ENCODE measurements around the gene BCL11B. TPM values are rescaled to one million over a fixed set of nuclear protein-coding genes. Genes with fewer than 3 reads are reported as not detected.

Gene BCL11B
- total RNA-seq, 1 donor from 2014 or later = 0.16 TPM

DNA sequence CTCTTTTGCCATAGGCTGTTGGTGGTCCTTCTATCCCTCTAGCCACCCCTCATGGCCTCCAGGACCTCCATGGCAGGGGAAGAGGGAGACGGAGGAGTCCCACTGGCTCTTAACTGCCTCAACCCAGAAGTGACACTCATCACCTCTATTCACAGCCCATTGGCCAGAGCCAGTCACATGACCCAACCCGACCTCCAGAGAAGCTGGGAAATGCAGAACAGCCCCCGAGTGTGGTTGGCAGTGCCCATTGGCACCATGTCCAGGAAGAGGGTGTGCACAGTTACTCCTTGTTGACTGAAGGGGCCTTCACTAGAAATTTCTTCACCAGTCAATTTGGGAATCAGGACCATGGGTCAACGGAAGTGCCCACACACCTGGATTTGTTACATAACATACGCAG lies 17.0 kb upstream of the BCL11B start:
- DNase-seq (ENCODE audit: low spot score) = no peak
- intact Hi-C loops (cut with DNase I) = no loop called here

DNA sequence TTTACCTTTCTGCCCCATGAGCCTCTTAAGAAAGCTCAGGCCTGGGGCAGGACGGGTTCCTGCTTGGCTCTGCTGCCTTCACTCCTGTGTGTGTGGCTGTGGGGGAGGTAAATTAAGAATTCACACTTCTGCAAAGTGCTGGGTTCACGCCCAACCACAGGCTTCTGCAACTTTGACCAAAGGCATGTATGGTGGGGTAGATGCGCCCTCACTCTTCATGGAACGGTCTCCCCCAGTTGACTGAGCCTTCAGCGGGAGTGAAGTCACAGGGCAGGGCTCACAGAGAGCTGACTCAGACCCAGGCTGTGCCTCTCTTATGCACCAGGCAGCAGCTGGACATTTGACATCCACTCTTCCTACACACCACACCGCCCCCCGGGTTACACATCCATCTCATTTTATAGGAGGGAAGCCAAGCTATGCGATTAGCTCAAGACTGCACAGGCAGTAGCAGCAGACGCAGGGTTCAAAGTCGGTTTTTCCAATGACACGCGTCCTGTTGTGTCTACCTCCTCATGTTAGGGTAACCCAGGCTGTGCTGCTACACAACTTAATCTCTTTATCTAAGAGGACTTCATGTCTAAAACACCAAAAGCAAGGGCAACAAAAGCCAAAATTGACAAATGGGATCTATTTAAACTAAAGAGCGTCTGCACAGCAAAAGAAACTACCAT lies 15.4 kb upstream of the BCL11B start:
- intact Hi-C loops (cut with DNase I) = no loop called here
- no peak for DNase-seq (ENCODE audit: low spot score)

DNA sequence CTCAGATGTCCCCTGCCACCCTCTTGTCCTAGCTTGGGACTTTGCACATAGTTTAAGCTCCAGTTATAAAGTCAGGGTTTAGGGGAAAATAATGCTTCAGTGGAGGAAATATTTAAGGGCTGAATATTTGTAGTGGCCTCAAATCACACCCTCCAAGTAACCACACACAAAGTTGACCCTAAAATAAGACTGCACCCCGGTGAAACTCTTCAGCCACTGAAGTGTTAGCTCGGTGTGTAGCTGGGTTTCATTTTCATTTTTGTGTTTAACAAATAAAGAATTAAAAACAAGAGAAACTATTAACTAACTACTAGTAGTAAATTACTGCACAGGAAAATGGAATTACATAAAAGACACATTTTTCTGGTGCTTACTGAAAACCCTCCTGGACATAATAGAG lies 14.8 kb upstream of the BCL11B start:
- no peak for DNase-seq (ENCODE audit: low spot score)
- intact Hi-C loops (cut with DNase I) = no loop called here

DNA sequence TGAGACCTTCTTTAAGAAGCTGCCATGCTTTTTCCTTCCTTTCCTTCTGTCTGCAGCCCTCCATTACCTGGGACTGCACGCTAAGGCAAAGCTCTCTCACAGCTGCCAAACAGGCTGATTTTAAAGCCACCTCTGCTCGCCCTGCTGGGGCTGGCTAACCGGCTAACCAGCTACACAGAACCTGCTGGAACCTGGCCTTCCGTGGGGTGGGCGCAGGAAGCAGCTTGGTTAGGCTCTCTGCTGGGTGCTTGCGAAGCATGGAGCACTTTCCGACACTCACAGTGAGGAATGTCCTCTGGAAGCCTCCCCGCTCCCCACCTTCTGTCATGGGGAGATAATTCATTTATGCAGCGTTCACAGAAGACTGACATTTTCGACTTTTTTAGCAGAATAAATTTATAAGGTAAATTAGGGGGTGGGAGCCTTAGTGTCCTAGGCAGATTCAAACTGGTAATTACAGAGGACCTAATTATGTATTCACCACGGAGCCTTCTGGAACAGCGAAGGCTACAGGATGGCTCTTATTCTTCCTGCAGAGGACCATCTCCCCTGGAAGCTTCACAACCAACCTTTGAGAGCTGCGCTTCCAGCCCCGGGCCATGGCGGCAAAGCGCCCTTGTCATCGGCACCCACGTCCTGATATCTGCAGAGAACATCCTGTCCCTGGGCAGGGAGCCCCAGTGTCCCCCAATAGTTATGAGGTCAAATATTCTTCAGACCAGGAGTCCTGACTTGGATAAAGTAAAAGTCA lies 12.4 kb upstream of the BCL11B start:
- intact Hi-C loops (cut with DNase I) = no loop called here
- DNase-seq (ENCODE audit: low spot score) = no peak

DNA sequence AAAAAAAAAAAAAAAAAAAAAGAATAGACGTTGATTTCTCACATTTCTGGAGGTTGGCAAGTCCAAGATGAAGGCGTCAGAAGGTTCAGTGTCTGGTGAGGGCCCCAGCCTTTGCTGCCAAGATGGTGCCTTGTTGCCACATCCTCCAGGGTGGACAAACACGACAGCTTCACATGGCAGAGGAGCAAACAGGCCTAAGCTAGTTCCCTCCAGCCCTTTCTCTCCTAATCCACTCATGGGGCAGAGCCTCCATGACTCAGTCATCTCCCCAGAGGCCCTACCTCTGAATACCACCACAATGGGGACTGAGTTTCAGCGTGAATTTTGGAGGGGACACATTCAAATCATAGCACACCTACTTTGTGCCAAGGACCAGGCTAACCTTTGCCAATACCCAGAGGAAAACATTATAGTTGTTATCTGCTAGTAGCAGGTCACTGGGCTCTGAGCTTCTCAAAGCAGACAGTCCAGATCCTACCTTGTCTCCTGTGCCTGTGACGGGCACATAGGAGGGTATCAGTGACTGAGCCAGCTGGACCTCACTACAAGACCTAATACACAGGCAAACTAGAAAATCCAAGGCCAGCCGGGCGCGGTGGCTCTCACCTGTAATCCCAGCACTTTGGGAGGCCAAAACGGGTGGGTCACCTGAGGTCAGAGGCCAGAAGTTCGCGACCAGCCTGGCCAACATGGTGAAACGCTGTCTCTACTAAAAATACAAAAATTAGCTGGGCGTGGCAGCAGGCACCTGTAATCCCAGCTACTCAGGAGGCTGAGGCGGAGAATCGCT lies 10.5 kb upstream of the BCL11B start:
- intact Hi-C loops (cut with DNase I) = no loop called here
- no peak for DNase-seq (ENCODE audit: low spot score)

DNA sequence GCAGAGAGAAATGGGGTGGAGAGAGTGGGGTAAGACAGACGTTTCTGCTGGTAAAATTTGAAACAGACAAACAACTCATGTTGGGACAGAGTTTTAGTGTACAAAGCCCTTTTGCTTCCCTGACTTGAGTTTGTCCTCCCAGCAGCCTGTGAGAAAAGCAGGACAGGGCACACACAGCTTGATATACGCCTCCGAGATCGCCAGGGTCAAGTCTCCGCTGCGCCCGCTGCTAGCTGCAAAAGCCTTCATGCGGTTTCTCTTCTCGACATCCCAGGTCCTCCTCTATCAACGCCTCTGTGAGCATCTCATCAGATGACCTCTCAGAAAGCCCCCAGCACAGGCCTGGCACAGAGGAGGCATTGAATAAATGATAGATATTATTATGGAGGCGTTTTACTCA lies 9.4 kb upstream of the BCL11B start:
- DNase-seq (ENCODE audit: low spot score) = no peak
- intact Hi-C loops (cut with DNase I) = no loop called here

DNA sequence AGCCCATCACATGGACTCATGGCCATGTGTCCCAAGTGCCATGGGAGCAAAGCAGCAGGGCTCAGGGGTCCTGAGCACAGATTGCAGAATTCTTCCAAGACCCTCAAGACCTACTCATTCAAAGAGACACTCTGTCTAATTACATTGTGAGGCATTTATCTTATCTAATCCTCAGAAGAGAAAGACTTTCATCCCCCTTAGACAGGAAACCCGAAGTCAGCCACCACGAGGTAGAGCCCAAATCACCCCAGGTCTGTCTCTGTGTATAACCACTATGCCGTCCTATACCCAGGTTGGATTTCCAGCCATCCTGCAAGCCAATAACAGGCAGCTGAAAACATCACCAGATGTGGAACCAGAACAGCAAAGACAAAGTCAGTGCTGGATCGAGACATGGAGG lies 8.9 kb upstream of the BCL11B start:
- intact Hi-C loops (cut with DNase I) = no loop called here

DNA sequence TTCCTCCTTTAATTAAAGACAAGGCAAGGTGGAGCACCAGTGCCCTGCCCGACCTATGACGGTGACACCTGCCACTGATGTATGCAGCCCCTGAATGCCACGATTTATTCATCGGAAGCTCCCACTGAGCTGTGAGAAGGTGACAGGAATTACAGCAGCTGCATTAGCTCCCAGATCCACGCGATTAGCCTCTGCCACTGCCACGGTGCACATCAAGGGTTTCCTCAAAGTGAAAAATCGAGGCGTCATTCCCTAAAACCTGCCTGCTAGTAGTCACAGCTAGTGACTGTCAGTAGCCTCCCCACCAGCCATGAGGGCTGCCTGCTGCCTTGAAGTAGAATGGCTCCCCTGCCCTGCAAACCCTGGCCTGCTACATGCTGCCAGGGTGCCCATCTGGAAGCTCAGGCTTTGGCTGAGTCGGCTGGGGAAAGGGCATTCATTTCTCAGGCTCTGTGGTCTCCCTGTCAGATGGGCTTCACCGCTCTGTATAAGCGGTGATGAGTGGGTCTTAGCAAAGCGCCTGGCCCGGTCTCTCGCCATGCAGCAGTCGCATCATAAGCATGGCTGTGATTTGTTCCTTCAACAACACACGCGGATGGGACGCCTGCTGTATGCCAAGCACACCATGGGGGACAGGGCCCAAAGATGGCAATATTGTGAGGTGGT lies 8.2 kb upstream of the BCL11B start:
- DNase-seq (ENCODE audit: low spot score) = no peak
- intact Hi-C loops (cut with DNase I) = no loop called here

More for the DNA sequence above, 8.9 kb upstream of the BCL11B start:
- no peak for DNase-seq (ENCODE audit: low spot score)

DNA sequence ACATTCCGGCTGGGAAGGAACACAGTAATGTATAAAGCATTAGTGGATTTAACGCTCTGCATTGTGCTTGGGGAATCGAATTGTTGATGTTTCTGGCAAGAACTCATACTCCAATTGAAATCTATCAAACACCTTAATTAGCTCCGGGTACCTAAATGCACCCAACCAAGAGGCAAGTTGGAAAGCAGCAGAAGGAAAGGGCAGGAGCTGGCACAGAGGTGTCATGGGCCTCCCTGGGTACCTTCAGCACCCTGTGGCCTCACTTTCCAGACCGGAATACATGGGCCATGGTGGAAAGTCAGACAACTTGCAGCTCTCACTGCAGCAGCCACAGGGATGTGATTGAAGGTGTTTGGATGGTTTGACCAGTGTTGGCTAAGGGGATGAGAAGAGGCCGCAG lies 6.8 kb upstream of the BCL11B start:
- intact Hi-C loops (cut with DNase I) = no loop called here
- DNase-seq (ENCODE audit: low spot score) = no peak

DNA sequence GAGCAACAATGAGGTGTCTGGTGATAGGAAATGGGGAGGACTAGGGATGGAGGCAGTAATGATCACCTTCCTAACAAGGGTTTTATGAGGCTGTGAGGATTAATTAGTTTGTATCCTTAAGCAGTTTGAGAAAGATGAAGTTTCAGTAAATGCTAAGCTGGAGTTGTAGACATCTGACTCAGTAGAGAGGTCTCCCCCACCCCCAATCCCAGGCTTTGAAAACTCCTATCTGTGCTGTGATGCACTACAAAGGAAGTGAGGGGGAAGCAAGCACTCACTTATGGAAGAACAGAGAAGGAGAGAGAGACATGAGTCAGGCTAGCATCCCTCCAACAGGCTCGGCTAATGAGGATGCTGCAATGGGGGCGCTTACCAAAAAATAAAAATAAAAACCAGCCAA lies 5.5 kb upstream of the BCL11B start:
- no peak for DNase-seq (ENCODE audit: low spot score)
- intact Hi-C loops (cut with DNase I) = no loop called here

DNA sequence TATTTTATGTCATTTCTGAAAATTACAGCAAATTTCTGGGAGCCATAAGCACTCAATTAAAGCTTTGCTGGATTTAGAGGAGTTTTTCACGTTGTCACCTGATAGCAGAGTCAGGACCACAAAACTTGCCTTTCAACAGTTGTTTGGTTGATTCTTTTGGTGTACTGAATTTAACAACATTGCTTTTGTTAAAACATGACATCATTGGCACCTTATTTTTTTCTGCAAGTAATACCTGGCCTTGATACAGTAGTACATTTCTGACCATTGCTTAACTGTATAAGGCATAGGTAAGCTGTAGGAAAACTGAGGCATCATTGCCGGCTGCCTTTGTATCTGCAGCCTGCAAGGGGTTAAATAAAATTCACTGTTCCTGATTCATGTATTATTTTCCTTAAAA lies 4.5 kb upstream of the BCL11B start:
- no peak for DNase-seq (ENCODE audit: low spot score)

DNA sequence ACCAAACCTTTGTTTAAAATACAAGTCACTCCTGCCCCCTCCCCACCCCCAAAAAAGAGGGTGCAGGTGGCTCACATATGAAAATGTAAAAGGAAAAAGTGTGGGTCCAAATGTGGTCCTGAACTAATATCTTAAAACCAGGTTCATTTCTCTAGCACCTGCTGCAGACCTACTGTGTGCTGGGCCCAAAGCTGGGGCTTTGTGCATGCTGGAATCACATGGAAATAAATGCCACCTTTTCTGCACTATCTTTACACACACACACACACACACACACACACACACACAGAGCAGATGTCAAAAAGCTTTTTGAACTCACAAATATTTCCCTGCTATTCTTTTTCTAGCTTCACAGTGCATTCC lies 3.2 kb upstream of the BCL11B start:
- intact Hi-C loops (cut with DNase I) = no loop called here
- DNase-seq (ENCODE audit: low spot score) = no peak

More for the DNA sequence above, 4.5 kb upstream of the BCL11B start:
- intact Hi-C loops (cut with DNase I) = no loop called here

DNA sequence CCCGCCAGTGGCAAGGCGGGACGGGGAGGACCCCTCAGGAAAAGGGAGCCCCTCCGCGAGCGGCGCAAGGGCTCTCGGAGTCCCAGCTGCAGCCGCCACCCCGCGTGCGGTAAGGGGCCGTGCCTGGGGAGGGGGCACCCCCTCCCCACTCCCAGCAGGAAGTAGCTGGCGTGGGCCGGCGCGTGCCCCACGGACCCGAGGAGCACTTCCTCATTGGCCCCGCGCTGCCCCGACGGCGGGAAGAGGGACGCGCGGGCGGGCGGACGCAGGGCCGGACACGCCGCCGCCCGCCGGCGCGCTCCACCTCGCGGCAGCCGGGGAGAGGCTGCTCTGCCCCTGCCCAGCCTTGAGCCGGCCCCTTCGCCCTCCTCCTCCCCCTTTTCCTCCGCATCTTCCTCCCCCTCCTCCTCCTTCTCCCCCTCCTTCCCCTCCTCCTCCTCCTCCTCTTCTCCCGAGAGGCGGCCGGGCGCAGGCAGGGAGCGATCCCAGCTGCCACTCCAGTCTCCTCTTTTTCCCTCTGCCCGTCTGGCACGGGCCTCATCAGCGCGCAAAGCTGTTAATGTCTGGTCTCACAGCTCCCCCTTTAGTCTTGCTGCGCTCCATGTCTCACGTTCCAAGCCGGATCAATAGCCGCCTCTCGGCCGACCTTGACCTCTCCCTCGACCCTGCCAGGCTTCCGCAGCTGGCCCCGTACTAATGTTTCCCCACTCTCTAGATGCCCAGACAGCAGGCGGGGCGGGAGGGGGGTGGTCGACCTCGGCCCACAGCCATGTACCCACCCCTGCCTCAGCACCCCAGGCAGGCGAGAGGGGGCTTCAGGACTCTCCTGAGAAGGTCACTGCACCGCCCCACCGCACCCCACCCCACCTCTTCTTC lies 2.6 kb upstream of the BCL11B start:
- intact Hi-C loops (cut with DNase I) = no loop called here
- DNase-seq (ENCODE audit: low spot score) = no peak

DNA sequence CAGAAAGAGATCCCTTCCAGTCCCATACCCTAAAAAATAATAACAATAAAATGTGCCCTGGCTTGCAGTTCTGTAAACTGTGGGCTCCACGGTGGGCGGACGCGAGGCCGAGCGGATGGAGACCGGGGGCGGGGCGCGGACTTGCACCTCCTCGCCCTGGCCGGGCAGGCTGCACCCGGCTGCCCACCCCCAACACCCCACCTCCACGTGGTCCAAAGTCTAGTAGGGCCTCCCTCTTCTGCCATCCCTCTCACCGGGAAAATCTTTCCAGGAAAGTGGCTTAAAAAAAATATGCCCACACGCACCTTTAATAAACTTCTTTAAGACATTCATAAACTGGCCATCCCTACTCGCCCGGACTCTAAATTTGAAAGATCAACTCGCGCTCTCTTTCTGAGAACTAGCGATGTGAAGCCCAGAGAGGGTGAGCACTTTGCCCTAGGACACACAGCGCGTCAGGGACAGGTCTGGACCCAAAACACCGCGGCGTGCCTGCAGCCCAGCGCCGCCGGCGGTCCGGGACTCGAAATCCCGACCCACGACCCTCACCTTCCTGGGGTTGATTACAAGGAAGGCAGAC lies 1.9 kb upstream of the BCL11B start:
- no peak for DNase-seq (ENCODE audit: low spot score)
- intact Hi-C loops (cut with DNase I) = no loop called here

DNA sequence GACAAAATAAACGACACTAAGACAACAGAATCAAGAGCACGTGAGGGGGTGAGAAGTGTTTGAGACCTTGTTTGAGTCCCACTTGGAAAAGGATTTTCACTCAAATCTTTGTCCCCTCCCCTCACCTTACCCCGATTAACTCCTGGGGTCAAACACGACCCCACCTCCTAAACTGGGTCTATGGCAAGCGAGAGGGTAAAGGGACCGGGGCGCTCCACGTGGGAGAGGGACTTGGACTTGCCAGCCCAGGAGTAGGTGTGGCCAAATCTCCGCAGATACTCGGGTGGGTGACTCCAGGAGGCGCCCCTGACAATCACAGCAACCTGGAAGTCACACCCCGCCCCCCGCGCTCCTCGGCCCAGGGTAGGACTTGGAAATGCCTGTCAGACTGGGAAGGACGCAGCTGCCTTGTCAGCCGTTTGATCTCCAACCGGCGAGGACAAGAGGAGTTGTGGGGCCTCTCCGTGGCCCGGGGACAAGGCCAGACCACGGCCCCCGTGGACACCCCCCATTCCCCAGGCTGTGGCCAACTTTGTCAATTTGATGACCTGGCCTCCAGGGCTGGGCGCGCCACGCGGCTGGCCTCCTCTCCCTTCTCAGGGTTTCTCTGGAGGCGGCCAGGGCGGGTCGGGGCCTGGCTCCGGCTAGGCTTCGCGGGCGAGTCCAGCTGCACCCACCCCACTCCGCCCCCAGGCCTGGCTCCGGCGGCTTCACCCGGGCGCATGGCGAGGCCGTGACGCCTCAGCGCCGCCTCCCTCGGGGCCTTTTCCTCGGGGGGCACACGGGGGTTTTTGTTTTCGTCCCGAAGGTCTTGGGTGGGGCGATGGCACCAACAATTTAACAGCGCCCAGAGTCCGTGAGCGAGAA lies 1.1 kb upstream of the BCL11B start:
- DNase-seq (ENCODE audit: low spot score) = no peak
- intact Hi-C loops (cut with DNase I) = no loop called here

DNA sequence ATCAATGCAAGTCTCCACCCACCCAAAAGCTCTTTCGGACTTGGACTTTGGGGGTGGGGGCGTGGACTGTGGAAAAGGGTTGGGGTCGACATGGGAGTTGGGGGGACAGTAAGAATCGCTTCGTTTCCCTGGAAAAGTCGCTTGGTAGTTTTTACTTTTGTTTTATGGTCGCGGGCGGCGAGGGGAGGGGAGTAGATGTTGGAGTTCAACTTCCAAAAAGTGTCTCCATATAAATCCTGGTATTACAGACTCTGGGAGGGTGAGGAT lies 568 bp upstream of the BCL11B start:
- DNase-seq (ENCODE audit: low spot score) = no peak
- intact Hi-C loops (cut with DNase I) = no loop called here

DNA sequence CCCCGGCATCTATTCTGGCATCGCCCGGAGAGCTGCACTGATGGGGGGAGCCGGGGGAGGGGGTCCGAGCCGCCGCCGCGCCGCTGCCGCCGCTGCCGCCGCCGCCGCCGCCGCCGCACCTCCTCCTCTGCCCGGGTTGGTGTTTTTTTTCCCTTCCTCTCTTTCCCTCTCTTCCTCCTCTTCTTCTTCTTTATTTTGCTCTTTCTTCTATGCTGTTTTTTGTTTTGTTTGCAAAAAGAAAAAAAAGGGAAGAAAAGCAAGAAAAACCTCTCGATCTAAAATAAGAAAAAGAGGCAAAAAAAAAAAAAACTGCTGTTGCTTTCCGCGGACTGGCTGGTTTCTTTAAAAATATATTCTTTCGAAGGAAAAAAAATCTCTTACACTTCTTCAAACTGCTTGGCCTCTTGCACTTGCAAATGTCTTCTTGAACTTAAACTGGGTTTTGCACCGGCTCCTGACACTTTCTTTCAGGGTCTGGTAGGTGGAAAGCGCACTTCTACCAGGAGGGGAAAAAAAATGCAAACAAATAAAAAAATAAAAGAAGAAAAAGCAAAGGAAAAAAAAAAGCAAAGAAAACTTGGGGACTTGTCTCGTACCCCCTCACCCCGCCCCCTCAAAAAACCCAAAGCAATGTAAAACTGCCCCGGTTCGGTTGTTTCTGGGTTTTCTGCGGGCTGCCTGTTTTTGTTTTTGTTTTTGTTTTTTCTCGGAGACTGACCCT lies 616 bp downstream of the BCL11B start:
- intact Hi-C loops (cut with DNase I) = no loop called here
- no peak for DNase-seq (ENCODE audit: low spot score)
